ENCODE measurements around the gene DENND4A.

DNA sequence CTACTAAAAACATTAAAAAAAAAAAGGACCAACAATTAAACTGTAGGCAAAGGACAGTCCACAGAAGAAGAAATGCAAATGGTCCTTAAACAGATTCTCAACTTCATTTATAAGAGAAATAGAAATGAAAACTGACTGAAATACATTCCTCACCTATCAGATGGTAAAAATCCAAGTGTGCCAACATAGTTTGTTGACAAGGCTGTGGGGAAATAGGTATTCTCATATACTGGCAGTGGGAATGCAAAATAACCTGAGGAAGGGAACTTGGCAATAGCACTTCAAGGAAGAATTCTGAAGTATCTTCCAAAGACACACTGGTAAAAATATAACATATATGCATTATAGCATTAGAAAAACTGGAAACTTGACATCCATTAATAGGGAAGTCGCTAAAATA, 116.5 kb downstream of the DENND4A start:
- TF ChIP-seq, protein P1, sequence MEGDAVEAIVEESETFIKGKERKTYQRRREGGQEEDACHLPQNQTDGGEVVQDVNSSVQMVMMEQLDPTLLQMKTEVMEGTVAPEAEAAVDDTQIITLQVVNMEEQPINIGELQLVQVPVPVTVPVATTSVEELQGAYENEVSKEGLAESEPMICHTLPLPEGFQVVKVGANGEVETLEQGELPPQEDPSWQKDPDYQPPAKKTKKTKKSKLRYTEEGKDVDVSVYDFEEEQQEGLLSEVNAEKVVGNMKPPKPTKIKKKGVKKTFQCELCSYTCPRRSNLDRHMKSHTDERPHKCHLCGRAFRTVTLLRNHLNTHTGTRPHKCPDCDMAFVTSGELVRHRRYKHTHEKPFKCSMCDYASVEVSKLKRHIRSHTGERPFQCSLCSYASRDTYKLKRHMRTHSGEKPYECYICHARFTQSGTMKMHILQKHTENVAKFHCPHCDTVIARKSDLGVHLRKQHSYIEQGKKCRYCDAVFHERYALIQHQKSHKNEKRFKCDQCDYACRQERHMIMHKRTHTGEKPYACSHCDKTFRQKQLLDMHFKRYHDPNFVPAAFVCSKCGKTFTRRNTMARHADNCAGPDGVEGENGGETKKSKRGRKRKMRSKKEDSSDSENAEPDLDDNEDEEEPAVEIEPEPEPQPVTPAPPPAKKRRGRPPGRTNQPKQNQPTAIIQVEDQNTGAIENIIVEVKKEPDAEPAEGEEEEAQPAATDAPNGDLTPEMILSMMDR (IDR thresholded peaks at IDR 0.05), result no peak
- no peak for TF ChIP-seq POLR2AphosphoS5 (IDR thresholded peaks at IDR 0.05; ENCODE audit: low read depth, low read length)
- TF ChIP-seq SIN3A (IDR thresholded peaks at IDR 0.05; ENCODE audit: borderline replicate concordance, insufficient read depth, low read depth, low read length), result no peak
- TF ChIP-seq REST (IDR thresholded peaks at IDR 0.05; ENCODE audit: insufficient read depth in 1 of 2, low read depth in 2 of 2, low read length in 1 of 2), result no peak
- TF ChIP-seq TCF7L2 (IDR thresholded peaks at IDR 0.05; ENCODE audit: low read depth, low read length), result no peak

Data from Panc1 (cell line).